ENCODE results near the gene UBE4B.

- TF ChIP-seq POLR2A (IDR thresholded peaks at IDR 0.05) (no peak), CTCF (IDR thresholded peaks at IDR 0.05) (no peak), POLR2AphosphoS5 (IDR thresholded peaks at IDR 0.05) (no peak), EP300 (IDR thresholded peaks at IDR 0.05) (no peak)
These were observed 122.4 kb downstream of the UBE4B start for GRCh38 chr1:10155087-10155712.

All from sigmoid colon (tissue), 4 donors.